NOMO-1 (cell line): Measurements from ENCODE around the gene TOP1.

Source experiments
- DNase-seq, 2 experiments: peaks; one replicate each; lab custom pipeline; 2025; ENCODE audit not compliant: unreplicated experiment in 2 of 2; lab: John Stamatoyannopoulos, UW

The TOP1 gene

DNA sequence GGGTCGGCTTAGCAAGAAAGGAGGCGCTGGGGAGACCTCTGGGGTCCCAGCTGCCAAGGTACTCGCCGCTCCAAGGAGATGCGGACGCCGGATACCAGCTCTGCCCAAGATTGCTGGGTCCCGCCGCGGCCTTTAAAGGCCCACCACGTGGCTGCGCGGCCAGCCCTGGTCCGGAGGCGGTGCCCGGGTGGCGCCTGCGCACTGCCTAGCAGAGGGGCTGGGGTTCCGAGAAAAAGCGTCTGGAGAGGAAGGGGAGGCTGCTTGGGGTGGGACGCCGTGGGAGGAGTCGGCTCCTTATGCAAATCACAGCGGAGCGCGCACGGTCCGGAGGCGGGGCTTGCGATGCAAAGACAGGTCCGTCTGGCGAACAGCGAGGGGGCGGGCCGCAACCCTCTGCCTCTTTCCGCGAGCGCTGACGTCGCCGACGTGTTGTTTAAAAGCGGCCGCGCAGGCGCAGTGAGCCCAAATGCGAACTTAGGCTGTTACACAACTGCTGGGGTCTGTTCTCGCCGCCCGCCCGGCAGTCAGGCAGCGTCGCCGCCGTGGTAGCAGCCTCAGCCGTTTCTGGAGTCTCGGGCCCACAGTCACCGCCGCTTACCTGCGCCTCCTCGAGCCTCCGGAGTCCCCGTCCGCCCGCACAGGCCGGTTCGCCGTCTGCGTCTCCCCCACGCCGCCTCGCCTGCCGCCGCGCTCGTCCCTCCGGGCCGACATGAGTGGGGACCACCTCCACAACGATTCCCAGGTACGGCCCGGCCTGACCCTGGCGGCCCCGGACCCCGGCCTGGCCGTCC, at the start of gene TOP1:
TSS of gene TOP1 (plus strand) at position 464 of the 791 bp plus-strand sequence. CDS start at position 710, 246 bp downstream.
- peak; percentile 98 to 99 for DNase-seq

DNA sequence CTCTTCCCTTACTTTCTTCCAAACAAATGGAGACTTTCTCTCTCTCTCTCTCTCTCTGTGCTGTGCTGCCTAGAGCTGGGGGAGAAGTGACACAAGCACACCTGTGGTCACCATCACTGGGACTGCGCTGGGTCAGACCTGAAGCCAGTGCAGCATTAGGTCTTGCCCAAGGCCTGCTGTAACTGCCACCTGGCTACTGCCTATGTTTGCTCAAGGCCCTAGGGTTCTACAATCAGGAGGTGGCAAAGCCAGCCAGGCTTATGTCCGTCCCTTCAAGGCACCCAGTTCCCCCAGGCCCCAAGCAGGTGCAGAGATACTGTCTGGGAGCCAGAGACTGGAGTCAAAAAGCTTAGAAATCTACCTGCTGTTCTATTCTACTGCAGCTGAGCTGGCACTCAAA, 49.4 kb upstream of the TOP1 start:
- DNase-seq, result no peak

DNA sequence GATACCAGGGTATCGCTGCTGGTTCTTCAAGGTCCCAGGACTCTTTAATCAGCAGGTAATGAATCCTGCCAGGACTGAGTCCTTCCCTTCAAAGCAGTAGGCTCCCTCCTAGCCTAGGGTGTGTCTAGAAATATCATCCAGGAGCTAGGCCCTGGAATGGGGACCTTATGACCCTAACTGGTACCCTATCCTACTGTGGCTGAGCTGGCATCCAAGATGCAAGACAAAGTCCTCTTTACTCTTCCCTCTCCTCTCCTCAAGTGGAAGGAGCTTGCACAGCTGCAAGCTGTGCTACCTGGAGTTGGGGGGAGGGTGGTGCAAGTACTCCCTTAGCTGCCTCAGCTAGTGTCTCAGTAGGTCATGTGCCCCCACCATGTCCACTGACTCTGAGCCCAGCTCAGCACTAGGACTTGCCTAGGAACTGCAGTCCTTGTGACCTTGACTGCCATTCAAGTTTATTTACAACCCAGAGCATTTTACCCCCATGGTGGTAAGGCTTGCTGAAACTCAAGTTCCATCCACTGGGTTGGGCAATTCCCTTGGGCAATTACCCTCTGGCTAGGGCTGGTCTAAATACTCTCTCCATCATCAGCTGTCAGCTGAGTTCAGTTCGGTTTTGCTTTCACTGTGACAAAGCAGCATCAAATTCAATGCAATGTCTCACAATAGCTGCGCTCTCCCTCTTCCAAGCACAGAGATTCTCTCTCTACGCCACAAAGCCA, 48.4 kb upstream of the TOP1 start:
- peak; percentile 44 to 45 for DNase-seq

DNA sequence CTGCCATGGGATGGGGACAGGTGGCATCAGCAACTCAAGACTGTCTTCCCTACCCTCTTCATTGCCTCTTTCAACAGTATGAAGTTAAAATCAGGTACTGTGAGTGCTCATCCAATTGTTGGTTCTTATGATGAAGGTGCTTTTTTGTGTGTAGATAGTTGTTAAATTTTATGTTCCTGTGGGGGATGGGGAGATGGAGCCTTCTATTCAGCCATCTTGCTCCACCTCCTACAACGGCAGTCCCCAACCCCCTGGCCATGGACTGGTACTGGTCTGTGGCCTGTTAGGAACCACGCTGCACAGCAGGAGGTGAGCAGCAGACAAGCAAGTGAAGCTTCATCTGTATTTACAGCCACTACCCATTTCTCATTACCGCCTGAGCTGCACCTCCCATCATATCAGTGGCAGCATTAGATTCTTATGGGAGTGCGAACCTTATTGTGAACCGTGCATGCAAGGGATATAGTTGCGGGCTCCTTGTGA, 47.8 kb upstream of the TOP1 start:
- DNase-seq, result no peak

DNA sequence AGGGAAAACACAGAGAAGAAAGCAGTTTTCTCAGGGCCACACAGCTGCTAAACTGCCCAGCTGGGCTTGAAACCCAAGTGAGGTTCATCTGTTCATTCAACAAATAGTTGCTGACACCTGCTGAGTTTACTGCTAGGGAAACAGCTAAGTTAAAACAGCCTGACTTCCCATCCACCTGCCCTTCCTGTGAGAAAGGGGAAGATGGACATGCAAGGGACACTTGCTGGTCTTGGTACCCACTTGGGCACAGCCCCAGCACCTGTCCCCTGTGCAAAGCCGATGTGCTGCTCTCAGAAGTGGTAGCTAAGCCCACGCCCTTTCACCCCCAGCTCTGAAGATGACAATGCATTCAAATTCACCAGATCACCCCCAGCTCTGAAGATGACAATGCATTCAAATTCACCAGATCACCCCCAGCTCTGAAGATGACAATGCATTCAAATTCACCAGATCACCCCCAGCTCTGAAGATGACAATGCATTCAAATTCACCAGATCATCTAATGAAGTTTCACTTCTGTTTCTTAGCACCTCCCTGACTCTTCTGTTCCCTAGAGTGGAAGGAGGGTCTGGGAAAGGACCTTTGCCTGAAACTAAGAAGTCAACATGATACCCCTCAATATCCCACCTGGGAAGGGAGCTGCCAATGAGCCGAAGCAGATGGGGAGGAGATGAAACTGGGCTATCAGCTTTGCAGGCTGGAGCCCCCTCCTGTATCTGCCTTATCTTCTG, 46.0 kb upstream of the TOP1 start:
- DNase-seq, result peak in 1 of 2 experiments; percentile 34

DNA sequence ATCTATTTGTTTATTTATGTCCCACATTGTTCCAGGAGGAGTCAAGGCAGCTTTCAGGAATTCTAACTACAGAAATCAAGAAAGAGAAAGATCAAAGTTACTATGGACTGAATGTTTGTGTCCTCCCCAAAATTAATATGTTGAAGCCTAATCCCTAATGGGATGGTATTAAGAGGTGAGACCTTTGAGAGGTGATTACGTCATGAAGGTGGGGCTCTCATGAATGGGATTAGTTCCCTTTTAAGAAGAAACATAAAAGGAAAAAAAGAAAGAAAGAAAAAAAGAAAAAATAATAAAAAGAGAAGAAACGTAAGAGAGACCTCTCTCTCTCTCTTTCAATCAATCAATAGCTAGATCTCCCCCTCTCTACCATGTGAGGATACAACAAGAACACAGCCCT, 44.7 kb upstream of the TOP1 start:
- DNase-seq, result no peak

DNA sequence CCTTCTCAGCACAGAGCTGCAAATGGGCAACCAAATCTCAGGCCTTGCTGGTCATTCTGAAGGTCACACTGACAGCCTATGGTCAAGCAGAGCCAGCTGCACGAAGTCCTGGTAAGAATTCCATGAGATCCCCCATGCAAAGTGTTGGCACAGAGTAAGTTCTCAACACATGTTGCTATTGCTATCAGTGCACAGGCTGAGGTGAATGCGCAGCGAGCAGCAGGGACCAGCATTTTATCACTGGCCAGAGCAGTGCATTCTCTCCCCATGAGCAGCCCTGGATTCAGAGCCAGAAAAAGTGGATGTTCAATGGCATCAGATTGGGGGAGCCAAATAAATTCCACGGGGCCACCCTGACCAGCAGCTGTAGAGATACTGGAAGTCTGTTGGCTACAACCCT, 44.1 kb upstream of the TOP1 start:
- no peak for DNase-seq

DNA sequence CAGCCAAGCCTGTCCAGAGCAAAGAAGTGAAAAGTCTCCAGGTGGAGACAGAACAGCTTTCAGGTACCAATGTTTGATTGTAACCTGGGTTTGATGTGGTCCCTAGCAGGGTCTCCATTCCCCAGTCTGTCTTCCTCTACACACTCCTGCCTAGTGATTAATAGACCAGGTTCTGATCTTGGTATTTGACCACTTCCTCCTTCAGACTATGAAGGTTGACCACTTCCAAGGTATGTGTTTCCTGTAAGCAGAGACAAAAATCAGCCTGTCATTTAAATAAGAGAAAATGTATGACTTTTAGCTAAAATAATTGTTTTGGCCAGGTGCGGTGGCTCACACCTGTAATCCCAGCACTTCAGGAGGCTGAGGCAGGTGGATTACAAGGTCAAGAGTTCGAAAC, 41.8 kb upstream of the TOP1 start:
- peak in 1 of 2 experiments; percentile 10 for DNase-seq

DNA sequence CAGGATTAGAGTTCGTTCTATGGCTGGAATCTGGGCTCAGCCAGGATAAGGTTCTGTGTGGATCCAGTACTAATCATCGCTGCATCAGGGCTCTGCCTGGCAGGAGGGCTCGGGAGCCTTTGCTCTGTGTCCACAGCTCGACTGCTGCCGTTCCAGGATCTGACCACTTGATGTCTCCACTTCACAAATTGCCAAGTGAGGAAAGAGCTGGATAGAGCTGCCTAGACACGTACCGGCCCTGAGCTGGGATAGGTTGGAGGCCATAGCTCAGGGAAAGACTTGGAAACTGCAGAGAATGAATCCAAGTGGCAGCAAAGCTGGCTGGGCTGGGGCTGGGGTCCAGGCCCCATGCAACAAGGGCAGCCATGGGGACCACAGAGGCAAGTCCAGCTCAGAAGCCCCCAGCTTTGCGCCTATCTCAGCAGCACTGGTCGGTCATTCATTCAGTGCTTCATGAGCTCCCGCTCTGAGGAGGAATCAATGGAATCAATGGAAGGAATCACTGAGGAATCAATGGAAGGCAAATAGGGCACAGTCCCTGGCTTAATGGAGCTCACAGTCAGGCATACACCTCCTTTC, 38.0 kb upstream of the TOP1 start:
- DNase-seq, result peak; percentile 78 to 84

DNA sequence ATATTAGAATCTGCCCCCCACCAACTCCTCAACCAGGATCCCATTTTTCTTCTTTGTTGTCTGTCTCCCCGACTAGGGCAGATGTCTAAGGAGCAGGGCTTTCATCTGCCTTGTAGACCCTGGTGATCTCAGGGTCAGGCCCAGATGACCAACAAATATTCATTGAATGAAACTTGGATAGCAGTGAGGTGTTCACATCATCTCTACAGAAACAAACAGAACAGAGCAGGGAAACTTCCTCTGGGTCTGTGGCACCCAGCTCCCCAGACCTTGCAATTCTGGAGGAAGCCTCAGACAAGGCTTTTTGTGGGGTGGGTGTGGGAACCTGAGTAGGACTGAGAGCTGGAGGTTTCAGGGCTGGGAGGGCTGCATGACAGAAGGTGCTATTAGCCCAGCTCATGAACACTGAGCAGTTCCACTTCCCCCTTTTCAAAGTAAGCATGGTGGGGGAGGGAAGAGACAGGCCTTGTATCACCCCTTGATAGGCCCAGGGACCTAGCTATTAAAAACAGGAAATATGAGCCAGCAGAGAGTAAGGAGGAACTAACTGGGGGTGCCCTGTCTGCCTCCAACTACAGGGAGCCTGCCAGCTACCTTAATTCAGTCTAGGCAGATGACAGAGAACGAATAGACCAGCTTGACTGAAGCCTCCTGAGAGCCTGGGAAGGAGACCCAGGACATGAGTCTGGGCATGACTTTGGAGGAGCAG, 37.3 kb upstream of the TOP1 start:
- DNase-seq, result peak; percentile 95 to 100

DNA sequence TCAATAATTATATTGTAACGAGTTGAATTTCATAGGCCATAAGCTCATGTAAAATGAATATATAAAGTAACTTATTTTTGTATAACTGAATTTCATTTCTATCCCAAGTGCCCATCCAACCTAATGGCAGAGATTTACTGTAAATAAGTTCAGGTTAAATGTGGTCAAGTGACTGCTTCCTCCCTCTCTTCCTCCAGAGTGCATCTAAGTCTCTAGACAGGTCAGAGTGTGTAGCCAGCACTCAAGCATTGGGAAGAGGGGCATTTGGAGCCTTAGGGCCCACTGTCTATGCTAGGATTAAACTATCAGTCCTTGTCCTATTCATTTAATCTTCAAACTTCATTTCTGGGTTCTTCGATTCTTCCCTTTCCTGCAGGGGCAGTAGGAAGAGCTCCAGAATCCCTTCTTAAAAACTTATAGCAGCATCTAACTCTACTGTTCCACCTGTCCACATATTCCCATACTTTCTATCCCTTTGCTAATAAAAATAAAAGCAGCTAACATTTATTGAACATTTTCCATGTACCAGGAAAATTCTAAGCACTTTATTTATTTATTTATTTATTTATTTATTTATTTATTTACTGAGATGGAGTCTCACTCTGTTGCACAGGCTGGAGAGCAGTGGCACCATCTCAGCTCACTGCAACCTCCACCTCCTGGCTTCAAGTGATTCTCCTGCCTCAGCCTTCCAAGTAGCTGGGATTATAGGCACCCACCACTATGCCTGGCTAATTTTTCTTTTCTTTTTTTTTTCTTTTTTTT, 36.1 kb upstream of the TOP1 start:
- DNase-seq, result no peak

DNA sequence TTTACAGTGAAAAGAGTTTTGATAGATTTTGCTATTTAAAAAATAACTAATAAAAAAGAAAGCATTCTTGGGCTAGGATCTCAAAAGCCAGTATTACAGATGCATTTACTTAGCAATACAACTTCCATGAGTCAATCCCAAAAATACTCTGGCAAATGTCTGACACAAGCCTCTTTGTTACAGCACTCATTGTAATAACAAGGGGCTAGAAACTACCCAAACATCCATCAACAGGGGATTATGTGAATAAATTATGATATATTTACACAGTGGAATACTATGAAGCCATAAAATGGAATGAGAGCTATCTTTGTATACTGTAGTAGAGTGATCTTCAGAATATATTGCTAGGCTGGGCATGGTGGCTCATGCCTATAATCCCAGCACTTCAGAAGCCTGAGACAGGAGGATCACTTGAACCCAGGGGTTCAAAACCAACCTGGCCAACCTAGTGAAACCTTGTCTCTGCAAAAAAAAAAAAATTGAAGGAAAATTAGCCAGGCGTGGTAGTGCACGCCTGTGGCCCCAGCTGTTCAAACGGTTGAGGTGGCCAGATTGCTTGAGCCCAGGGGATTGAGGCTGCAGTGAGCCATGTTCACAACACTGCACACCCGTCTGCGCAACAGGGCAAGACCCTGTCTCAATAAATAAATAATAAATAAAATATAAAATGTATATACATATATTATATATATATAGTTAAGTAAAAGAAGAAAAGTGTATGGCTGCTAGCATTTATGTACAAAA, 34.7 kb upstream of the TOP1 start:
- DNase-seq, result no peak

DNA sequence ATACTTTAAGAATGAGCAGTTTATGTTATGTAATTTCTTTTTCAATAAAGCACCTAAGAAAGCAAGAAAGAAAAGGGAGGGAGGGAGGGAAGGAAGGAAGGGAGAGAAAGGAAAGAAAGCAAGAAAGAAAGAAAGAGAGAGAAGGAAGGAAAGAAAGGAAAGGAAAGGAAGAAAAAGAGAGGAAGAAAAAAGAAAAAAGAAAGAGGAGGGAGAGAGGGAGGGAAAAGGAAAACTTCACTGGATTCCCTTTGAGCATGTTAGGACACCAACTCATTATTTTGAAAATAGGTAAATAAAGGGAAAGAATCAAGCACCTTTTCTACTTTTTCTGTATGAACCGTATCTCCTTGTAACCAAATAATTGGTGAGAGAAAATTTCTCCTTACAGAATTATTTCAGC, 32.3 kb upstream of the TOP1 start:
- DNase-seq, result no peak

DNA sequence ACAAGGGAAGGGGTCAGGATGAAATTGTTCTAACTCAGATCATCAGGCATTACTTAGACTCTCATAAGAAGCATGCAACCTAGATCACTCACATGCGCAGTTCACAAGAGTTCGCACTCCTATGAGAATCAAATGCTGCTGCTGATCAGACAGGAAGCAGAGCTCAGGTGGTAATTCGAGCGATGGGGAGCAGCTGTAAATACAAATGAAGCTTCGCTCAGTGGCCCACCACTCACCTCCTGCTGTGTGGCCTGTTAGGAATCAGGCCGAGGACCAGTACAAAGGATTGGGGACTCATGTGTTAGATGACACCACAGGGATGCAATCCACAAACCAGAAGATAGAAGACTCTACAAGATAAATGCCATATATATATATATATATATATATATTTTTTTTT, 31.5 kb upstream of the TOP1 start:
- DNase-seq, result no peak

DNA sequence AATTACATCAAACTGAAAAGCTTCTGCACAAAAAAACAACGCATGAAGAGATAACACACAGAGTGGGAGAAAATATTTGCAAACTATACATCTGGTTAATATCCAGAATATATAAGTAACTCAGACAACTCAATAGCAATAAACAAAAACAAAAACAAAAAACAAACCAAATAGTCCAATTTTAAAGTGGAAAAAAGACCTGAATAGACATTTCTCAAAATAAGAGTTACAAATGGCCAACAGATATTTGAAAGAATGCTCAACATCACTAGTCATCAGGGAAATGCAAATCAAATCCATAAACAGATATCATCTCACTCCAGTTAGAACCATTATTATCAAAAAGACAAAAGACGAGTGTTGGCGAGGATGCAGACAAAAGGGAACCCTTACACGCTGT, 28.8 kb upstream of the TOP1 start:
- no peak for DNase-seq

DNA sequence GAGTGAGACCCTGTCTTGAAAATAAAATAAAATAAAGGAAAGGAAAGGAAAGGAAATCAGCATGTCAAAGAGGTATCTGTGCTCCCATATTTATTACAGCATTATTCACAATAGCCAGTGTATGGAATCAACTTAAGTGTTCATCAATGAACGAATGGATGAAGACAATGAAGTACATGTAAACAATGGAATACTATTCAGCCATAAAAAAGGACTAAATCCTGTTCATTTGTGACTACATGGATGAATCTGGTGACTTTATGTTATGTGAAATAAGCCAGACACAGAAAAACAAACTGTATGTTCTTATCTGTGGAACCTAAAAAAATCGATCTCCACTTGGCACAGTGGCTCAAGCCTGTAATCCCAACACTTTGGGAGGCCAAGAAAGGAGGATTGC, 28.0 kb upstream of the TOP1 start:
- no peak for DNase-seq

DNA sequence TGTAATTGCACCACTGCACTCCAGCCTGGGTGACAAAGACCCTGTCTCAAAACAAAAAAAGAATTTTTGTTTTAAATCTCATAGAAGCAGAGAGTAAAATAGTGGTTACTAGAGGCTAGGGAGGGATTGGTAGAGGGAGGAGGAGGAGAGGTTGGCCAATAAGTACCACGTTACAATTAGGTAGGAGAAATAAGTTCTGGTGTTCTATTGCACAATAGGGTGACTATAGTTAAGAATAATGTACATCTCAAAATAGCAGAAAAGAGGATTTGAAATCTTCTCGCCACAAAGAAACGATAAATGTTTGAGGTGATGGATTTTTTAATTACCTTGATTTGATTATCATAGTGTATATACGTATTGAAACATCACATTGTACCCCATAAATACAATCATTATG, 27.1 kb upstream of the TOP1 start:
- peak; percentile 45 to 89 for DNase-seq

DNA sequence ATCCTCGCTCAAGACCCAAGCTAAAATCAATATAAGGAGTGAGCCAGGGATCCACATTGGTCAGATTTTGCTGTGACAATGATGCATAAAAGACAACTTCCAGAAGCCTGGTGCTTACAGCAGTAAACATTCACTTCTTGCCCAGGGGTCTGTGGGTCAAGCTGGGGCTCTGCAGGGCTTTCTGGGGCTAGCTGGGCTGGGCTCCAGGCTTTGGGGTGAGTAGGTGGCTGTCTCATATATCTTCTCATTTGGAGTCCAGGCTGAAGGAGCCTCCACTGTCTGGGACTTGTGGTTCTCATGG, 25.8 kb upstream of the TOP1 start:
- no peak for DNase-seq
